ENCODE results near the gene PRKAR2A.
"Not testable (repeated sequence)": the region's sequence is repeated elsewhere in the genome, so short reads cannot be mapped to it uniquely, and the experiment has no call there.

Gene PRKAR2A

GRCh38 chr3:48723725-48724124 is 123.9 kb downstream of the PRKAR2A start:
- no peak for DNase-seq

GRCh38 chr3:48723293-48723692 is 124.4 kb downstream of the PRKAR2A start:
- not testable (repeated sequence) for DNase-seq

DNA sequence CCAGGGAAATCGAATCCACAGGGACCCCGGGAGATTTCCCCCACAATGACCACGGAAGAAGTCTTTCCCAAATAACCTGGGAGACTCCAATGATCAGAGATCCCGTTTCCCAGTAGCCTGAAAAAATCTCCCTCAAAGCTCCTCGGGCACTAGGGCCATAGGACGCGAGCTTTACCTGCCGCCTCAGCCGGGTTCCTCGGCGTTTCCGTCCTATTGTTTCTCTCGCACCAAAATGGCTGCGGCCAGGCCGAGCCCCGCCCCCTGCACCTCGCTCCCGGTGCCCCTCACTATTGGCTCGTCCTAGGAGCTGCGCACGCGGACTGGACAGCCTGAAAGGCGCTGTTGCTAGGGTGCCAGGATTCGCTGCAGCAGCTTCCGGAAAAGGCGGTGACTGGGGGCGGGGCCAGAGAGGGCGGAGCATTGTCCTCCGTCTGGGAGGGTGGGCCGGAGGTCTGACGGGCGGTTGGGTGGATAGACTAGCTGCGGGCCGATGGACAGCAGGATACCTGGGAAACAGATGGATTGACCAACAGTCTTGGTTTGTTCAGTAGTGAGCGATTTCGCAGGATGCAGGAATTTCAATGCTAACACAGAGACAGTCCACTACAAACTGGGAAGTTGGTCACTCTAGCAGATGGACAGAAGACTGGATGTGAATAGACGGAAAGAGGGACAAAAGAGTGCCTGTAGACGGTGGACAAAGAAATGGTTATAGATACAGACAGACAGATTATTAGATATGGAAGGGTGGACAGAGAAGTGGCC is 130.5 kb downstream of the PRKAR2A start, which contains the start of gene IP6K2:
TSS of gene IP6K2 (minus strand) at position 240 of the 765 bp plus-strand sequence. CDS start 21,930 bp downstream, outside the sequence.
- peak; percentile 99 for DNase-seq

GRCh38 chr3:48716508-48716981 is 131.1 kb downstream of the PRKAR2A start:
- peak; percentile 44 for DNase-seq

GRCh38 chr3:48715174-48715800 is 132.4 kb downstream of the PRKAR2A start:
- no peak for DNase-seq

DNA sequence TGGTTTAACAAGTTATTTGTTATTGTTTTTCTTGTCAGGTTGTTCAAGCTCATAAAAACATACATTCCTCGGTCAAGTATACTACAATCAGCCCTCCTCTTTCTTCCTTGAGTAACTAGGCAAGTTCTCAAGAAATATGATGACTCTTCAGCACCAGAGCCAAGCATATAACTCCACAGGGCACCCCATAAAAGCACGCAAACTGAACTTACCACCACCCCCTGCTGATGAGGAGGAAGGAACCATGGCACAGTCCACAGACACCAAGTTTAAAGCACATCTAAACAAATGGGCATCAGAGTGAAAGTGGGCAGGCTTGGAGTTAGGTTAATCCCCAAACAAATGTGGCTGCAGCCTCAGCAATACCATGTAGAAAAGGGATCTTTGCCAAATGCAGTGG is 135.9 kb downstream of the PRKAR2A start:
- no peak for DNase-seq

- DNase-seq: no peak
Observed at GRCh38 chr3:48709051-48709461, 138.6 kb downstream of the PRKAR2A start.

GRCh38 chr3:48708481-48708889 is 139.2 kb downstream of the PRKAR2A start:
- DNase-seq: no peak

GRCh38 chr3:48707157-48707556 is 140.5 kb downstream of the PRKAR2A start:
- no peak for DNase-seq

GRCh38 chr3:48702320-48702920 is 145.3 kb downstream of the PRKAR2A start:
- DNase-seq: no peak

DNA sequence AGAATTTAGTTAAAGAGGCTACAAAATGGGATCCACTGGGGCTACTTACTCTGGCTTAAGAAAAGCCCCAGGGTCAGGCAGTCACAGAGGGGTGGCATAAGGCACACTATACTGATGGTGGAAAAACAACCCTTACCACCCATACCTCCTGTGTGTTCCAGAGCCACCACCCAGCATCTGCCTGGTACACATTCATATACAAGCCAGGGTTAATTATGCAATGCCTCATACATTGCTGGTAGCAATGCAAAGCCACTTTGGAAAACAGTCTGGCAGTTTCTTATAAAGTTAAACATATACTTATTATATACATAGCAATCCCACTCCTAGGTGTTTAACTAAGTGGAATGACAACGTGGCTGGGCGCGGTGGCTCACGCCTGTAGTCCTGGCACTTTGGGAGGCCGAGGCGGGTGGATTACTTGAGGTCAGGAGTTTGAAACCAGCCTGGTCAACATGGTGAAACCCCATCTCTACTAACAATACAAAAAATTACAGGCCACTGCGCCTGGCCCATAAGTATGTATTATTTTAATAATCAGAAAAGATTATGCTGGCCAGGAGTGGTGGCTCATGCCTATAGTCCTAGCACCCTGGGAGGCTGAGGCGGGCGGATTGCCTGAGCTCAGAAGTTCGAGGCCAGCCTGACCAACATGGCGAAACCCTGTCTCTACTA is 146.8 kb downstream of the PRKAR2A start:
- no peak for DNase-seq

GRCh38 chr3:48698891-48699290 is 148.8 kb downstream of the PRKAR2A start:
- no peak for DNase-seq

DNA sequence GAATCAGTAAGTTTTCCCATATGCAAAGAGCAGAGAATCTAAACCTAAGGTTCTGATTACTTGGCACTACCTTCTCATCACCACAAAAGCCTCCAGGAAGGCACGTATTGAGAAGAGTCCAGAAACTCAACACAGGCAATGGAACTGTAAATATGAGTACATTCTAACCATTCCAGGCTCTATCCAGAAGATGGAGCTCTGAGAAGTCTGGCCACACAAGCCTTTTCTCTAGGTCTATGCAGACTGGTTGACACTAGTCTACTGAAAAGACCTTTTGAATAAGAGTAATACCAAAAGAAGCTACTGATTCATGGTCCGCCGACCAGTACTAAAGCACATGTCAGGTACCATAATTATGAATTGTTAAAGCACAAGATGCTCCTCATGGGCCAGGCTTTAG is 149.7 kb downstream of the PRKAR2A start:
- DNase-seq: no peak

GRCh38 chr3:48696601-48697000 is 151.1 kb downstream of the PRKAR2A start:
- no peak for DNase-seq

Measured in activated CD4-positive, alpha-beta T cell treated with anti-CD3 and anti-CD28 coated beads for 48 hours (primary cell).